Panc1 (cell line): ENCODE results near the gene LIMCH1.

ENCODE experiments used
- POLR2AphosphoS5 ChIP-seq: IDR thresholded peaks from 2 replicates; pipeline ENCODE4 v1.6.1; 2012; ENCODE audit warnings: mild to moderate bottlenecking, low read depth, low read length, moderate library complexity
- REST ChIP-seq, 2 experiments: IDR thresholded peaks; 2 replicates each; pipeline ENCODE4 v1.6.1; 2011 to 2012; ENCODE audit warnings: low read depth in 2 of 2, control low read depth in 1 of 2, low read length in 1 of 2, mild to moderate bottlenecking in 1 of 2, moderate library complexity in 1 of 2; ENCODE audit not compliant: insufficient read depth in 1 of 2
- TCF7L2 ChIP-seq: IDR thresholded peaks from 2 replicates; pipeline ENCODE4 v1.6.1; 2011; ENCODE audit warnings: mild to moderate bottlenecking, low read depth, low read length, inconsistent platforms
- TF ChIP-seq, protein P1 (sequence below): fragments of 450-650 bp; IDR thresholded peaks from 2 replicates; pipeline ENCODE4 v1.5.1; 2017; ENCODE audit warnings: mild to moderate bottlenecking

GRCh38 chr4:41640906-41641305, 102.9 kb downstream of the LIMCH1 start:
- TF ChIP-seq, protein P1, sequence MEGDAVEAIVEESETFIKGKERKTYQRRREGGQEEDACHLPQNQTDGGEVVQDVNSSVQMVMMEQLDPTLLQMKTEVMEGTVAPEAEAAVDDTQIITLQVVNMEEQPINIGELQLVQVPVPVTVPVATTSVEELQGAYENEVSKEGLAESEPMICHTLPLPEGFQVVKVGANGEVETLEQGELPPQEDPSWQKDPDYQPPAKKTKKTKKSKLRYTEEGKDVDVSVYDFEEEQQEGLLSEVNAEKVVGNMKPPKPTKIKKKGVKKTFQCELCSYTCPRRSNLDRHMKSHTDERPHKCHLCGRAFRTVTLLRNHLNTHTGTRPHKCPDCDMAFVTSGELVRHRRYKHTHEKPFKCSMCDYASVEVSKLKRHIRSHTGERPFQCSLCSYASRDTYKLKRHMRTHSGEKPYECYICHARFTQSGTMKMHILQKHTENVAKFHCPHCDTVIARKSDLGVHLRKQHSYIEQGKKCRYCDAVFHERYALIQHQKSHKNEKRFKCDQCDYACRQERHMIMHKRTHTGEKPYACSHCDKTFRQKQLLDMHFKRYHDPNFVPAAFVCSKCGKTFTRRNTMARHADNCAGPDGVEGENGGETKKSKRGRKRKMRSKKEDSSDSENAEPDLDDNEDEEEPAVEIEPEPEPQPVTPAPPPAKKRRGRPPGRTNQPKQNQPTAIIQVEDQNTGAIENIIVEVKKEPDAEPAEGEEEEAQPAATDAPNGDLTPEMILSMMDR, result no peak
- TF ChIP-seq REST (IDR thresholded peaks at IDR 0.05; ENCODE audit: insufficient read depth in 1 of 2, low read depth in 2 of 2, low read length in 1 of 2) (no peak), POLR2AphosphoS5 (no peak), TCF7L2 (no peak)
